ENCODE results near the gene FAIM2.

DNA sequence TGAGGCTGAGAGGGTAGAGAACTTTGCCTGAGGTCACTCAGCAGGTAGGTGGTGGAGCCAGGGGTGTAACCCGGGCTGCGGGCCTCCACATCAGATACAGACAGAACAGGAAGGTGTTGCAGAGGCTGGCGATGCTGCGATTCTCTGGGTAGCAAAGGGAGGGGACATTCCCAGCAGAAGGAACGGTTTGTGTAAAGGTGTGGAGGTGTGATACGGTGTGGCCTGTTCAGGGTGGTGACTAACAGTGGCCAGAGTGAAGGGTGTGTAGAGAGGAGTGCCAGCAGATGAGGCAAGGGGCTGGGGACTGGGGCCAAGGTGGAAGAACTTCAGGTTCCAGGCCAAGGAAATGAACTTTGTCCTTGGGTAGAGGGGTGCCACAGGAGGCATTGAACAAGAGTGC, 18.2 kb upstream of the FAIM2 start:
- TF ChIP-seq, protein P1, sequence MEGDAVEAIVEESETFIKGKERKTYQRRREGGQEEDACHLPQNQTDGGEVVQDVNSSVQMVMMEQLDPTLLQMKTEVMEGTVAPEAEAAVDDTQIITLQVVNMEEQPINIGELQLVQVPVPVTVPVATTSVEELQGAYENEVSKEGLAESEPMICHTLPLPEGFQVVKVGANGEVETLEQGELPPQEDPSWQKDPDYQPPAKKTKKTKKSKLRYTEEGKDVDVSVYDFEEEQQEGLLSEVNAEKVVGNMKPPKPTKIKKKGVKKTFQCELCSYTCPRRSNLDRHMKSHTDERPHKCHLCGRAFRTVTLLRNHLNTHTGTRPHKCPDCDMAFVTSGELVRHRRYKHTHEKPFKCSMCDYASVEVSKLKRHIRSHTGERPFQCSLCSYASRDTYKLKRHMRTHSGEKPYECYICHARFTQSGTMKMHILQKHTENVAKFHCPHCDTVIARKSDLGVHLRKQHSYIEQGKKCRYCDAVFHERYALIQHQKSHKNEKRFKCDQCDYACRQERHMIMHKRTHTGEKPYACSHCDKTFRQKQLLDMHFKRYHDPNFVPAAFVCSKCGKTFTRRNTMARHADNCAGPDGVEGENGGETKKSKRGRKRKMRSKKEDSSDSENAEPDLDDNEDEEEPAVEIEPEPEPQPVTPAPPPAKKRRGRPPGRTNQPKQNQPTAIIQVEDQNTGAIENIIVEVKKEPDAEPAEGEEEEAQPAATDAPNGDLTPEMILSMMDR (IDR thresholded peaks at IDR 0.05), result no peak
- TF ChIP-seq POLR2A (IDR thresholded peaks at IDR 0.05), result no peak

Measured in heart left ventricle (tissue), 13 donors.